Measurements from ENCODE around the gene GLCE. TPM values are rescaled to one million over a fixed set of nuclear protein-coding genes. Genes with fewer than 3 reads are reported as not detected.

Gene GLCE
- polyA plus RNA-seq, 3 donors = 5.1 to 13.2 (median 6.7) TPM

- 6 to 43% (median 42%) methylated on average over 2 of the region's 2 CpGs for WGBS, 3 donors
Measured at GRCh38 chr15:69224383-69224782, 63.9 kb downstream of the GLCE start.

GRCh38 chr15:69225355-69226022, 65.1 kb downstream of the GLCE start:
- WGBS, 3 donors = 53 to 82% (median 65%) methylated on average over 2 of the region's 2 CpGs
- no peak overlapping the region for H3K27ac ChIP-seq (ENCODE audit: low read depth, low read length)

More at GRCh38 chr15:69224383-69224782, 63.9 kb downstream of the GLCE start:
- no peak overlapping the region for H3K27ac ChIP-seq (ENCODE audit: low read depth, low read length)

DNA sequence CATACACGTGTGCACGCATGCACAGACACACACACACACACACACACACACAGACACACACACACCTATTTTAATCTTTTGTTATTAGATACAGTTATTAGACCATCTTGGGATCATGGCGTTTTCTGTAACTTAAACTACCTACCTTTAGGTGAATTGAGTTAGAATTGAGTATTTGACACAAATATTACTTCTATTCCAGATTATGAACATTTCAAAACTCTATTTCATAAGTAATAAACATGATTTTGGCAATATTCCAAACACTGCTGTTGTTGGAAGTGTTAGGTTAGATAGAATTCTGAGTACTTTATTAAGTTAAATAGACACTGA, 65.6 kb downstream of the GLCE start:
- no peak overlapping the region for H3K27ac ChIP-seq (ENCODE audit: low read depth, low read length)
- 58 to 67% (median 66%) methylated on average over 3 of the region's 3 CpGs for WGBS, 3 donors

- H3K27ac ChIP-seq (ENCODE audit: low read depth, low read length) = no peak overlapping the region
- WGBS, 3 donors = 78 to 90% (median 85%) methylated on average over 4 of the region's 4 CpGs
Measured at GRCh38 chr15:69232144-69232543, 71.7 kb downstream of the GLCE start.

GRCh38 chr15:69232765-69233164, 72.3 kb downstream of the GLCE start:
- WGBS, 3 donors = 51 to 60% (median 57%) methylated on average over 1 of the region's 1 CpG
- no peak overlapping the region for H3K27ac ChIP-seq (ENCODE audit: low read depth, low read length)

GRCh38 chr15:69234676-69235075, 74.2 kb downstream of the GLCE start:
- H3K27ac ChIP-seq (ENCODE audit: low read depth, low read length) = no peak overlapping the region

GRCh38 chr15:69236505-69236904, 76.1 kb downstream of the GLCE start:
- 83 to 94% (median 89%) methylated on average over 4 of the region's 4 CpGs for WGBS, 3 donors
- H3K27ac ChIP-seq (ENCODE audit: low read depth, low read length) = no peak overlapping the region

GRCh38 chr15:69237718-69238117, 77.3 kb downstream of the GLCE start:
- H3K27ac ChIP-seq (ENCODE audit: low read depth, low read length) = no peak overlapping the region
- 96 to 100% (median 97%) methylated on average over 1 of the region's 1 CpG for WGBS, 3 donors

DNA sequence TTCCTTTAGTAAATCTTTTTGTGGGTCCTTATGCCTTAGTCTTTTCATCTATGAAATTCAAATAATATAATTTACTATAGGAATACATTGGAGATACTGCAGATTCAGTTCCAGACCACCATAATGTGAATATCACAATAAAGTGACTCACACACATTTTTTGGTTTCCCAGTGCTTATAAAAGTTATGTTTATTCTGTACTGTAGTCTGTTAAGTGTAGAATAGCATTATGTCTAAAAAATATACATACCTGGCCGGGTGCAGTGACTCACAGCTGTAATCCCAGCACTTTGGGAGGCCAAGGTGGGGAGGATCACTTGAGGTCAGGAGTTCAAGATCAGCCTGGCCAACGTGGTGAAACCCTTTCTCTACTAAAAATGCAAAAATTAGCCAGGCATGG, 84.4 kb downstream of the GLCE start:
- WGBS, 3 donors = 53 to 71% (median 57%) methylated on average over 2 of the region's 2 CpGs
- no peak overlapping the region for H3K27ac ChIP-seq (ENCODE audit: low read depth, low read length)

GRCh38 chr15:69253156-69253555, 92.7 kb downstream of the GLCE start:
- no peak overlapping the region for H3K27ac ChIP-seq (ENCODE audit: low read depth, low read length)
- 35 to 53% (median 46%) methylated on average over 3 of the region's 3 CpGs for WGBS, 3 donors

GRCh38 chr15:69265347-69265955, 105.0 kb downstream of the GLCE start:
- no peak overlapping the region for H3K27ac ChIP-seq (ENCODE audit: low read depth, low read length)
- 37 to 45% (median 38%) methylated on average over 5 of the region's 5 CpGs for WGBS, 3 donors

DNA sequence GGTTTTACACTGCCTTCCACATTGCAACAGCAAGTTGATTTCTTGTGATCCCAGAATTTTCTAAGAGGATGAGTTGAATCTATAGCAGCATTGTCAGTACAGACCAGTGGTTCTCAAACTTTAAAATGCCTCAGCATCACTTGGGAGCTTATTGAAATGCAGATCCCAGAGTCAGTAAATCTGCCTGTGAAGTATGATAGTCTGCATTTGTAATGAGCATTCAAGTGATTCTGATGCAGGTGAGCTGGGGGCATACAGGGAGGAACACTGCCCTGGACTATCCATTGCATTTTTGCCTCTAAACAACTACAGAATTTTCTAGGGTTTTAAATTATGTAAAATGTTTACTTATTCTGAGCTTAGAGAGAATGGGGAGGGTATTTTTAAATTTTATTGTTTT, 110.8 kb downstream of the GLCE start:
- no peak overlapping the region for H3K27ac ChIP-seq (ENCODE audit: low read depth, low read length)

GRCh38 chr15:69272139-69272538, 111.7 kb downstream of the GLCE start:
- 69 to 76% (median 71%) methylated on average over 3 of the region's 3 CpGs for WGBS, 3 donors
- H3K27ac ChIP-seq (ENCODE audit: low read depth, low read length) = no peak overlapping the region

DNA sequence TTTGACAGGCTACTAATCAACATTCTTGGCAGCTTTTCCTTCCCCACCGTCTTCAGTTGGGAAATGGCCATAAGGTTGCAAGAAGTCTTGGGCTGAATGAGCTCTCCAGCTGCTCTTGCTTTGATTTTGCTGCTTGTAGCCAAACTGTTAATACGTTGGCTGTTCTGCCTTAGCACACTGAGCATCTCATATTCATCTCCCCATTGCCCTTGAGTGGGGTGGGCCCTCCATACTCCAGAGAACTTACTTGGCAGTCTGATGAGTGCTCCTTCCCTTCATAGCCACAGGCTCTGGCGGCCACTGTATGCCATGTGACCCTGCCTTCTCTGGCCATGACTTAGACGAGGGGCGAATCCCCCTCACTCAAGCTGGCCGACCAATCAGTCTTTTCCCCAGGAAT, 112.5 kb downstream of the GLCE start:
- WGBS, 3 donors = 73 to 84% (median 77%) methylated on average over 6 of the region's 6 CpGs
- H3K27ac ChIP-seq (ENCODE audit: low read depth, low read length) = no peak overlapping the region

DNA sequence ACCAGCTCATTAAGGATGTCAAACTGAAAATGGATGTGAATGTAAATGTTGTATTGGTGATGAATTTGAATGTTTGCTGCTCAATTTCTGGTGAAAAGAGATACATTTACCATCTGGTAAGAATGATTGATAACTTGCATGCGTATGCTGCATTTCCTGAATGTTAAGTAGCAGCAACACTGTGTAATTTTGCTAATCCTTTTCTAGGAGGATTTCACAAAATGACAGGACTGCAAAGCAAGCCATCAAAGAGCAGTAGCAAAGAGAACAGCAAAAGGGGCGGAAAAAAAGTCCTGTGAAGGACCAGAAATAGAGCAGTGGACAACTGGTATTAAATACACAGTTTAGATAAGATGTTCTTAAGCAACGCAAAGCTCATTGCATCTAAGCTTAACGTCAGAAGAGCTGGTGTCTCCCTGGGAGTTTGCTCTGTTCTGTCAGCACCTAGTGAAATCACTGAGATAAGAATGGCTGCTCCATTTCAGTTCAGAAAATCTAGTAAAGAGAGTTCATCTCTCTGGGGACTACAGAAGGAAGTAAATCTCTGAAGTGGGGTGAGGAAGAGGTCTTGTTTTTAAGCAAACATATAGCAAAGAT, 114.7 kb downstream of the GLCE start:
- 63 to 68% (median 64%) methylated on average over 4 of the region's 4 CpGs for WGBS, 3 donors
- H3K27ac ChIP-seq (ENCODE audit: low read depth, low read length) = no peak overlapping the region

- no peak overlapping the region for H3K27ac ChIP-seq (ENCODE audit: low read depth, low read length)
- 36 to 76% (median 63%) methylated on average over 9 of the region's 9 CpGs for WGBS, 3 donors
Measured at GRCh38 chr15:69275933-69276560, 115.6 kb downstream of the GLCE start.

DNA sequence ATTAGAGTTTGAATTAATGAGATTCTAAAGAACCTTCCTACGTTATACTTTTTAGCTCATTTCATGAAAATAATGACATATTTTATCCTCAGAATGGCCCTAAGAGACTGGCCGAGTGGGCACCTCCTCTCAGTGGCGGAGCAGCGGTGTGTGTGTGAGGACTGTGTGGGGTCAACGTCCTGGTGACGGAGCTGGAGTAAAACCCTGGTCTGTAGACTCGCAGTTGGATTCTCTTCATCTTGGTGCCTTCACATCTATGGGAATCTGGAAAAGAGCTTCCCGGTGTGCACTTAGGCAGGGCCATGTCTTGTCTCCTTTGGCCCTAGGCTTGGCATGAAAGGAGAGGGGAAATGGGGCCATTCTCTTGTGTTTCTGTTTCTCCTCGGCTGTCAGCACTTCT, 116.9 kb downstream of the GLCE start:
- WGBS, 3 donors = 84 to 90% (median 86%) methylated on average over 9 of the region's 9 CpGs
- no peak overlapping the region for H3K27ac ChIP-seq (ENCODE audit: low read depth, low read length)

- 92 to 95% (median 92%) methylated on average over 7 of the region's 7 CpGs for WGBS, 3 donors
- H3K27ac ChIP-seq (ENCODE audit: low read depth, low read length) = no peak overlapping the region
Measured at GRCh38 chr15:69279636-69280035, 119.2 kb downstream of the GLCE start.

DNA sequence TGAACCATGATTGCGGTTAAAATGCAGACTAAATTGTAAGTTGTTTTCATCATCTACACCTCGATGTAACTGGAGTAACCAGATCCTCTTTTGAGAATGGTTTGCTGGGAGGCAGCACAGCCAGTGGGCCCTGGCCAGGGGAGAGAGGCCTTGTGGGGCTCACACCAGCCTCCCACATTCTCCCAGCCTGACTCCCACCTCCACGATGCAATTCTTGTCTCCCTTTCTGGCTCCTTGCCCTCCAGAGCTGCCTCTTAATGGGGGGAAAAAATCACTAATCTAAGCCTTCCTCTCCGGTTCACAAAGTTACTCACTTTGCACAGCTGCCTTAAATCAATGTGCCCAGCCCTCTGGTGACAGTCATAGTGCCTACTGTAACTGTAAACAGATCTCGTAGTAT, 120.3 kb downstream of the GLCE start:
- no peak overlapping the region for H3K27ac ChIP-seq (ENCODE audit: low read depth, low read length)
- WGBS, 3 donors = 62 to 67% (median 65%) methylated on average over 5 of the region's 5 CpGs

Data from adipose tissue (tissue), 3 donors.